Uterus (tissue), 2 donors: ENCODE measurements around the gene SMARCAD1.

Experiments
- POLR2A ChIP-seq, 2 donors: fragments of 450-650 bp; IDR thresholded peaks; one replicate each; pipeline ENCODE4 v1.6.1; 2016; ENCODE audit warnings: antibody characterized with exemption in 2 of 2, mild to moderate bottlenecking in 1 of 2, moderate library complexity in 1 of 2
- TF ChIP-seq, protein P1 (sequence below), 4 experiments: fragments of 200-600 bp in 2 of 4; fragments of 450-650 bp in 2 of 4; sonication (generic) in 2 of 4; IDR thresholded peaks; one replicate each; pipeline ENCODE4 v1.5.1; 2016 to 2019; ENCODE audit warnings: antibody characterized with exemption in 4 of 4, mild to moderate bottlenecking in 2 of 4, moderate library complexity in 1 of 4

DNA sequence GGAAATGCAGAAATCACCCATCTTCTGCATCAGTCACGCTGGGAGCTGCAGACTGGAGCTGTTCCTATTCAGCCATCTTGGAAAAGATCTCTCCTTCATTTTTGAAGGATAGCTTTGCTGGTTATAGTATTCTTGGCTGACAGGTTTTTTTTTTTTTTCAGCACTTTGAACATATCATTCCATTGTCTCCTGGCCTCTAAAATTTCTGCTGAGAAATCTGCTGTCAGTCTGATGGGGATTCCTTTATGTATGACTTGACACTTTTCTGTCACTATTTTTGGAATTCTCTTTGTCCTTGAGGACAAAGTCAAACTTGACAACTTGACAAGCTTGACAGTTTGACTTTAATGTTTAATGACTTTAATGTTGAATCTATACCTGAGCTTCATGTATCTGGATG lies 118.2 kb downstream of the SMARCAD1 start:
- TF ChIP-seq, protein P1, sequence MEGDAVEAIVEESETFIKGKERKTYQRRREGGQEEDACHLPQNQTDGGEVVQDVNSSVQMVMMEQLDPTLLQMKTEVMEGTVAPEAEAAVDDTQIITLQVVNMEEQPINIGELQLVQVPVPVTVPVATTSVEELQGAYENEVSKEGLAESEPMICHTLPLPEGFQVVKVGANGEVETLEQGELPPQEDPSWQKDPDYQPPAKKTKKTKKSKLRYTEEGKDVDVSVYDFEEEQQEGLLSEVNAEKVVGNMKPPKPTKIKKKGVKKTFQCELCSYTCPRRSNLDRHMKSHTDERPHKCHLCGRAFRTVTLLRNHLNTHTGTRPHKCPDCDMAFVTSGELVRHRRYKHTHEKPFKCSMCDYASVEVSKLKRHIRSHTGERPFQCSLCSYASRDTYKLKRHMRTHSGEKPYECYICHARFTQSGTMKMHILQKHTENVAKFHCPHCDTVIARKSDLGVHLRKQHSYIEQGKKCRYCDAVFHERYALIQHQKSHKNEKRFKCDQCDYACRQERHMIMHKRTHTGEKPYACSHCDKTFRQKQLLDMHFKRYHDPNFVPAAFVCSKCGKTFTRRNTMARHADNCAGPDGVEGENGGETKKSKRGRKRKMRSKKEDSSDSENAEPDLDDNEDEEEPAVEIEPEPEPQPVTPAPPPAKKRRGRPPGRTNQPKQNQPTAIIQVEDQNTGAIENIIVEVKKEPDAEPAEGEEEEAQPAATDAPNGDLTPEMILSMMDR (IDR thresholded peaks at IDR 0.05) = no peak
- no peak for TF ChIP-seq POLR2A (IDR thresholded peaks at IDR 0.05)
